B cell (primary cell): ENCODE data around the gene MYOCD.

ENCODE experiments used
- CTCF ChIP-seq: fragments of 200-600 bp; IDR thresholded peaks from one replicate; pipeline ENCODE4 v1.8.0; 2022; ENCODE audit warnings: antibody characterized with exemption, mild to moderate bottlenecking
- EZH2 ChIP-seq: IDR thresholded peaks from 2 replicates; pipeline ENCODE4 v1.6.1; 2012; ENCODE audit warnings: borderline replicate concordance, low read depth, mild to moderate bottlenecking, moderate library complexity, low read length; ENCODE audit not compliant: insufficient read depth, poor library complexity, severe bottlenecking

GRCh38 chr17:12637745-12638651 lies 27.7 kb upstream of the MYOCD start:
- TF ChIP-seq CTCF: no peak
- no peak for TF ChIP-seq EZH2
